Esophagus squamous epithelium (tissue), 4 donors: Measurements from ENCODE around the gene SHF.

Experiments used
- POLR2A ChIP-seq, 4 donors: fragments of 450-650 bp; IDR thresholded peaks; one replicate each; pipeline ENCODE4 v1.6.1; 2017; ENCODE audit warnings: antibody characterized with exemption in 4 of 4, mild to moderate bottlenecking in 4 of 4, moderate library complexity in 3 of 4
- TF ChIP-seq, protein P1 (sequence below), 6 experiments: fragments of 450-650 bp in 4 of 6; fragments of 200-600 bp in 2 of 6; sonication (generic) in 2 of 6; IDR thresholded peaks; one replicate each; pipeline ENCODE4 v1.5.1; 2016 to 2019; ENCODE audit warnings: antibody characterized with exemption in 6 of 6, mild to moderate bottlenecking in 4 of 6, moderate library complexity in 4 of 6

DNA sequence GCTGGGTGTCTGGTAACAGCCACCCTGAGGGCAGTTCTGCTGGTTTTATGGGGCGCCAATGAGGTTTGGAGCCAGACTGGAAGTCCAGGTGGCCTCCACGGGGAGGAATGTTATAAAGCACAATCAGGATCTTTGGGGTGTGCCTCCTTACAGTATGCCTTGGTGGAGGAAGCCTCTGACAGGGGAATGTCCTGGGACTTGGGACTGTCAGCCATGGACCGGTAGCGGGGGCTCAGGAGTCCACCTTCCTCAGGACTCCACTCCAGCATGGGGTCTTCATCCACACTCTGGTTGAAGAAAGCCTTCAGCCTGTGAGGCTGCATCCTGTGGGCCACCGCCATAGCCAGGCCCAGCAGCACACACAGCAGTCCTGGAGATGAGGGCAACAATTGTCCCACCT is 68.8 kb downstream of the SHF start:
- TF ChIP-seq, protein P1, sequence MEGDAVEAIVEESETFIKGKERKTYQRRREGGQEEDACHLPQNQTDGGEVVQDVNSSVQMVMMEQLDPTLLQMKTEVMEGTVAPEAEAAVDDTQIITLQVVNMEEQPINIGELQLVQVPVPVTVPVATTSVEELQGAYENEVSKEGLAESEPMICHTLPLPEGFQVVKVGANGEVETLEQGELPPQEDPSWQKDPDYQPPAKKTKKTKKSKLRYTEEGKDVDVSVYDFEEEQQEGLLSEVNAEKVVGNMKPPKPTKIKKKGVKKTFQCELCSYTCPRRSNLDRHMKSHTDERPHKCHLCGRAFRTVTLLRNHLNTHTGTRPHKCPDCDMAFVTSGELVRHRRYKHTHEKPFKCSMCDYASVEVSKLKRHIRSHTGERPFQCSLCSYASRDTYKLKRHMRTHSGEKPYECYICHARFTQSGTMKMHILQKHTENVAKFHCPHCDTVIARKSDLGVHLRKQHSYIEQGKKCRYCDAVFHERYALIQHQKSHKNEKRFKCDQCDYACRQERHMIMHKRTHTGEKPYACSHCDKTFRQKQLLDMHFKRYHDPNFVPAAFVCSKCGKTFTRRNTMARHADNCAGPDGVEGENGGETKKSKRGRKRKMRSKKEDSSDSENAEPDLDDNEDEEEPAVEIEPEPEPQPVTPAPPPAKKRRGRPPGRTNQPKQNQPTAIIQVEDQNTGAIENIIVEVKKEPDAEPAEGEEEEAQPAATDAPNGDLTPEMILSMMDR (IDR thresholded peaks at IDR 0.05) = no peak
- TF ChIP-seq POLR2A (IDR thresholded peaks at IDR 0.05) = no peak
